NCI-H1694 (cell line): ENCODE results near the gene EFCC1.

Source experiments
- DNase-seq: peaks from one replicate; lab custom pipeline; 2025; lab: John Stamatoyannopoulos, UW

Gene EFCC1

DNA sequence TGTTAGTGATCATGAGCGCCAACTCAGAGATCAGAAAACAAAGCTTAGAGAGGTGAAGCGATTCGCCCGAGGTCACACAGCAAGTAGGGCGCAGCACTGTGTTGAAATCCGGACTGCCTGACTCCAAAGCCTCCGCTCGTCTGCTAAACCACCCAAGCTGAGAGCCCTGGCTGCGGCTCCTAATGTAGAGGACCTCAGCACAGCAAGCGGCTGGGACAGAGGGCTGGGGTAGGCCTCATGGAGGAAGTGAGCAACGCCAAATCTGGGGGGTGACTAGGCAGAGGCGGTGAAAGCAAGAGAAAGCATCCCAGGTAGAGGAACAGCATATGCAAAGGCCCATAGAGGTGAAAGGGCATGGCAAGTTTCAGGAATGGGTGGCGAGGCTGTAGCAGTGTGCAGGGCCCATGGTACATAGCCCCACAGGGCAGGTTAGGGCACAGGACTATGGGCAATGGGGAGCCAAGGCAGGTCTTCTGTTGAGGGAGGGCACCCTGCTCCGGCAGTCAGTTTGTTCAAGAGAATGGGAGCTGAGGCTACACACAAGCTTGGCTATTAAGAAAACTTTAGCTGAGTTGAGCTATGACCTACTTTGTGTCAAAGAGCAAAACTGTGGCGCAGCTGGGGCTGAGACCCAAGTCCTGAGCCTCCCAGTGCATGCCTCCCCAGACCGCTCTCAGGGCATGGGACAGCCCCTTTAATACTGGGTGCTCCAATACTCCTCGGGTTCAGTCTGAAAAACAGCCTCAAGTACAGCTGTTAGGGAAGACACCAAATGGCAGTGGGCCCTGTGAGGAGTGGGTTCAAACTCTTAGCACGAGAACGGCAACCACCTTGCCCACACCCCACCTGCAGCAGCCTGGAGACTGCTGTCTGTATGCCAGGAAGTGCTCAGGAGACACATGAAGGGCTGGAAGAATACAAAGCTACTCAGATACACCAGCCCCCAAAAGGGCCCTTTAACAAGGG is 6.2 kb upstream of the EFCC1 start:
- no peak for DNase-seq

DNA sequence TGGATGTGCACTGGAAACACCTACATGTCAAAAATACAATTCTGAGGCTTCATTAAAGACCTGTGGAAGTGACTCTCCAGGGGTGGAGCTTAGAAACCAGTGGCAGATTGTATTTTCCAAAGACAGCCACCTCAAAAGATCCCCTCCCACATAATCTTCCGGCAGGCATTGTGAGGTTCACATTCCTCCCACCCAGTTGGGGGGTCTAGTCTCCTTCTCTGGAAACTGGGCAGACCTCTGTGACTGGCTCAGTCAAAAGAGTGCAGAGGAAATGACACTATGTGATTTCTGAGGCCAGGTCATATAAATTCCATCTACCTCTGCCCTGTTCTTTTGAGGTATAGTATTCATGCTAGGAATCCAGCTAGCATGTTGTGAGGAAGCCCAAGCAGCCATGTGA is 5.4 kb upstream of the EFCC1 start:
- DNase-seq, result no peak

DNA sequence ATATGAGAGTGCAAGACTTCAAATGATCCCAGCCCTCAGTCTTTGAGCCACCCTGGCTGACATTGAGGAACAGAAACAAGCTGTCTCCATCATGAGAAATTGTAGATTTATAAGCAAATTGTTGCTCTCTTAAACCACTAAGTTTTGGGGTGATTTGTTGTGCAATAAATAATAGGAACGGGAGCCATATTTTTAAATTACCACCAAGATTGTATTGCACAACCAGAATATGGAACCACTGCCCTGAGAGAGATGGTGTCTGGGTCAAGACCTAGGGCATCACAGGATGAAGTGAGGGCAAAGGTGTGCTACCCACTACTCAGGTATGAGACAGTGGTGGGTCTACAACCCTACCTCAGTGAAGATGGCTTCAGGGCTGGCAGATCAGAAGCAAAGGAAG is 4.9 kb upstream of the EFCC1 start:
- DNase-seq, result no peak

DNA sequence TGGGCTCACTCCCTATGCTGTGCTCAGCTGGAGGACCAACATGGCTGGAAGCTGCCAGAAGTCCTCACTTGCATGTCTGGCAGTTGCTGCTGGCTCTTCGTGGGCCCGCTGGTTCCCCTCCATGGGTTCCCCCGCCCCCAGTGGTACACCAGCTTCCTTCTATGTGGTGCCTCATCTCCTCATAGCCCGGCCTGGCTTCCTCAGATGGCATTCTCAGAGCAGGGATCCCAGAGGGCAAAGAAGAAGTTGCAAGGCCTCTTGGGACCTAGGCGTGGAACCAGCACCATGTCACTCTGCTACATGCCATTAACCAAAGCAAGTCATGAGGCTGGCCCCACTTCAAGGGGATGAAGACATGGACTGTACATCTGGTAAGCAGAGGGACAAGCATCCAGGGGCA is 4.4 kb upstream of the EFCC1 start:
- DNase-seq, result no peak

DNA sequence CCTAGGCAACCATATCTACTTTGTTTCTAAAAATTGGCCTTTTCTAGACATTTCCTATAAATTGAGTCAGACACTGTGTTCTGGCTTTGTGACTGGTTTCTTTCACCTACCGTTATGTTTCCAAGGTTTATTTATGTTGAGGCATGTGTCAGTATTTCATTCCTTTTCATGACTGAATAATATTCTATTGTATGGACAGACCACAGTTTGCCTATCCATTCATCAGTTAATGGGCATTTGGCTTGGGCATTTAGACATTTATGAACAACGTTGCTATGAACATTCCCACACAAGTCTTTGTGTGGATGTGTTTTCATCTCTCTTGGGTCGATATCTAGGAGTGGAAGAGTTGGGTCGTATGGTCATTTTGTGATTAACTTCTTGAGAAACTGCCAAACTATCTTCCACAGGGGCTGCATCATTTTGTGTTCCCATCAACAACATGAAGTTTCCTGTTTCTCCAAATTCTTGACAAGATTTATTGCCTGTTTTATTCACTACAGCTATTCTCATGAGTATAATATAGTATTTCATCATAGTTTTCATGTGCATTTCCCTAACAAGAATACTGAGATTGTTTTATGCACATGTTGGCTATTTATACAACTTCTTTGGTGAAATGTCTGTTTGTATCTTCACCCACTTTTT is 3.5 kb upstream of the EFCC1 start:
- DNase-seq, result no peak

DNA sequence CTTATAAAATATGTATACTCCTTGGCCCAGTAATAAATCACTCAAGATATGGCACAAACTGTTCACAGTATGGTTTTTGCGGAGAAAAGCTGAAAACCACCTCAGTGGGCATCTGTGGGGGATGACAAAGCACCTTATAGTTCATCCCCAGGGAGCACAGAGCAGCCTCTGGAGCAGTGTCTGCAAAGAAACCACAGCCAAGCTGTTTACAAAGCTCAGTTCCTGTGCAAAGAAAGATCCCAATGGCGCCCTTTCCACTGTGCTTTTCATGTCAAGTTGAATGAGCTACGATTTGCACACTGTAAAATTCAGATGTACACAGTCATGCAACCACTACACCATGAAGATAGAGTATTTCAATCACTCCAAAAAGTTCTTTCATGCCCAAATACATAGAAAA is 2.5 kb upstream of the EFCC1 start:
- no peak for DNase-seq

DNA sequence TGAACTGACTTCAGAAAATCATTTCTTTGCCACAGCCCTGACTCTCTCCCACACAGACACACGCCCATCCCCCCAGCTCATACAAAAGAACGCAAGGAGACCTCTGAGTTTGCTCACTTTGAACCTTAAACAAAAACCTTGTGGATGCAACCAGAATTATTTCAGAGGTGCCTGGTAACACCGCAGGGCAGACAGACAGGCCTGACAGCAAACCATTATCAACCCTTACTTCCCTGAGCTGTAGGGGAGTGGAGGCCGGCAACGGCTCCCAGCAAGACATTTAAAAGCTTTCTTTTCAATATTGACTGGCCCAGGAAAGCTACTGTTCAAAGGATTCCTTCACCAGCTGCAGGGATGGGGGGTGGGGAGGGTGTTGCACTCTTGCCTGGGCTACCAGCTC is 2.0 kb upstream of the EFCC1 start:
- no peak for DNase-seq

DNA sequence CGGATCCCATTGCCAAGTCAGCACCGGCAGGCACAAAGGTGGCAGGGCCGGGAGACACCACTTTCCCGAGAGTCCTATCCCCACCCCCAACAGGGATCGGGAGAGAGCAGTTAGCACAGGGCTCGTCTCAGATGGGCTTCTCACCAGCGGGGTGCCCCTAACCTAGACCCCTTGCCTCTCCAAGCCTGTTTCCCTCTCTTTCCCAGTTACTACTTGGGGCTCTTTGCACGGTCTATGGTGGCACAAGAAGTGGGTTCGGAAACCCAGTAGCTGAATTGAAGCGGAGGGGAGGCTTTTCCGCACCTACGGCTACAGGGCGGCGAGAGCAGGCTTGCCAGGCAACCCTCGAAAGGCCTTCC is 383 bp upstream of the EFCC1 start:
- no peak for DNase-seq

DNA sequence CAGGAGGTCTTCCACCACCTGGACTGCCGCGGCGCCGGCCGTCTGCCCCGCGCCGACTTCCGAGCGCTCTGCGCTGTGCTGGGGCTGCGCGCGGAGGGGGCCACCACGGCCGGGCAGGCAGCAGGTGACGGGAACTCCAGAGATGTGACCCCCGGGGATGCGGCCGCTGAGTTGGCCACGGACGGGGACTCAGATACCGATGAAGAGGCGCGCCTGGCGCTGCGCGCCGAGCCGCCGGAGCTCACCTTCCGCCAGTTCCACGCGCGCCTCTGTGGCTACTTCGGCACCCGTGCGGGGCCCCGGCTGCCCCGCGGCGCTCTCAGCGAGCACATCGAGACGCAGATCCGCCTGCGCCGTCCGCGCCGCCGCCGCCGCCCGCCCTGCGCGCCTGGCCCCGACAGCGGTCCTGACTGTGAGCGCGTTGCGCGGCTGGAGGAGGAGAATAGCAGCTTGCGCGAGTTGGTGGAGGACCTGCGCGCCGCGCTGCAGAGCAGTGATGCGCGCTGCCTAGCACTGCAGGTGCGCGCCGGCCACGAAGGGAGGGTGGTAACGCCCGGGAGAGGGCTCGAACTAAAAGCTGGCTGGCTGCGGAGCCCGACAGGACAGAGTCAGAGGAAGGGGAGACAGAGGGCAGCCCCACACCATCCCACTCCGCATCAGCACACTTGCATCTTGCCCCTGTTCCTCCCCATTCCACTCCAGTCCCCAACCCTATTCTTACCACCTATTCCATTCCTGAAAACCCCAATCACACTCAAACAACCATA is 885 bp downstream of the EFCC1 start:
- DNase-seq, result no peak

DNA sequence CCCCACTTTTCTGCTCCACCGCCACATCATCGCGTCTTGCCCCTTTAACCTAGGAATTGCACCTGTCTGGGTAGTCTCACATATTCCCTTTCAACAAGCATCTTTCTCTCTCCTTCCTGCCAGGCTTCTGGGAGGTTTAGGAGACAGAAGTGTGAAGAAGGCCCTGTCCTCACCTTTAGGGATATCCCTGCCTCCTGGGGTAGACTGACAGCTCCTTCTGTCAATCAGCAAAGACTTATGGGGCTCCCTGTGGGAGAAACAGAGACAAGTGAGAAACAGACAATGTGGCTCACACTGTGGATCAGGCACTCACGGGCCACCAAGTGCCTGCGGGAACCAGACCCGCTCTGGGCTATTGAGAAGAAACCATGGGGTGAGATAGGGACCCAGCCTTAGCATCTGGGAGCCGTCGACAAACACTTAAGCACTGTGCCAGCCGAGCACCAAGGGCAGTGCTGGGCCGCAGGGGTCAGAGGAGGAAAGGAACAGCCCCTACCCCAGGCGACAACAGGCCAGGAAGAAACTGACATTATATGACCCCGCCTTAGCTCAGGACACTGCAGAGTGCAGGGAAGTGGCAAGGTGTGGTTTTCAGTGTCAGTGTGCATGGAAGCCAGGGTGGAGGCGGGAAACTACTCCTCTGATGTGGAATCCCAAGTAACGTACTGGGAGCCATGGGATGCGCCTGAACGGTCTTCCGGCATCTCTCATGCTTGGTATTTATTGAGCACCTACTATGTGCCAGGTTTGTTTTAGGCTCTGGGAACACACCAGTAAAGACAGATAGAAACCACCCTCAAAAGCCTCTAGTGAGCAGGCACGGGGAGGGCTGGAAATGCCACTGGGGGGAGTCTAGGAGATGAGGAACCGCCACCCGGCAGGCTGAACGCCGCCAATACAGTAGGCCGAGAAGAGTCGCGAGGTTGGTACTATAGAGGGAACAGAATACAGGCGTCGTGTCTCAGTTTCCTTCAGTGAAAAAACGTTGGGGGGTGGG is 1.8 kb downstream of the EFCC1 start:
- no peak for DNase-seq

DNA sequence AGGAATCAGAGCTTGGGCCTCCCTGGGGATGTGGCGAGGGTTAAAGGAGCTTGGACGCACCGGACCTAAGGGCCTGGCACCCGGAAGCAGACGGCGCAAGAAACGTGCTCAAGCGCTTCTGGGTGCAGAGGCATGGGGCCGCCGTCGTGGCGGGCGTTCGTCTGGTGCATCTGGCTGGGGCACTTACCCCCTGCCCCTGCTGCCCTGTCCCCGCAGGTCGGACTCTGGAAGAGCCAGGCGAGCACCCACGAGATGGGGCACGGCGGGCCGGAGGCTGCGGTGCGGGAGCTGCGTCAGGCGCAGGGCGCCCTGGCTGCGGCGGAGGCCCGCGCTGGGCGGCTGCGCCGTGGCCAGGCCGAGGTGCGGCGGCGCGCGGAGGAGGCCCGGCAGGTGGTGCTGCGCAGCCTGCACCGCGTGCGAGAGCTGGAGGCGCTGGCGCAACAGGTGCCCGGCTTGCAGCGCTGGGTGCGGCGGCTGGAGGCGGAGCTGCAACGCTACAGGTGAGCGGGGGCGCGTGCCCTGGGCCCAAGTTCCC is 2.5 kb downstream of the EFCC1 start:
- DNase-seq, result no peak

DNA sequence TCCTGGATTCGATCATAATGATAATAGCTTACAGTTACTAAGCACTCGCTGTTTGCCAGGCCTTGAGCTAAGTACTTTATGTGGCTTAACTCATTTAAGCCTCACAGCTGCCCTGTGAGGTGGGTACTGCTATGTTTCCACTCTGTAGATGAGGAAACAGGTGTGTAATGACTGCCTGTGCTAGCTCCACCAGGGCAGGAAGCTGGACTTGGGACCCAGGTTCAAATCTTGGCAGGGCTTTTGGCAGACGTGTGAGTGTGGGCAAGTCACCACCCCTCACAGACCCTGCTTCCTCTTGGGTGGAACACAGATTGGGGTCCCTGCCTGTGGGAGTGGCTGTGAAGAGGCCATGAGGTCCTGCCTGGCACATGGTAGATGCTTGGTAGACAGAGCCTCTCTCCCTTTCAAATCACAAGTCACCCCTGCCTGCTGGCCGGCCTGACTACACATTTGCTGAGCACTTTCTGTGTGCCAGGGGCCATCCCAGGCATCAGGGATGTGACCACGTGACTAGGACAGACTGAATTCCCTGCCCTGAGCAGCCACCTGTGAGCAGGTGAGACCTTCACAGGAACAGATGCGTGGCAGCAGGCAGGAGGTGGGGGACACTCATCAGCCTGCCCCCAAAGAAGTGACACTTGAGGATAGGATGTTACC is 3.7 kb downstream of the EFCC1 start:
- DNase-seq, result no peak

DNA sequence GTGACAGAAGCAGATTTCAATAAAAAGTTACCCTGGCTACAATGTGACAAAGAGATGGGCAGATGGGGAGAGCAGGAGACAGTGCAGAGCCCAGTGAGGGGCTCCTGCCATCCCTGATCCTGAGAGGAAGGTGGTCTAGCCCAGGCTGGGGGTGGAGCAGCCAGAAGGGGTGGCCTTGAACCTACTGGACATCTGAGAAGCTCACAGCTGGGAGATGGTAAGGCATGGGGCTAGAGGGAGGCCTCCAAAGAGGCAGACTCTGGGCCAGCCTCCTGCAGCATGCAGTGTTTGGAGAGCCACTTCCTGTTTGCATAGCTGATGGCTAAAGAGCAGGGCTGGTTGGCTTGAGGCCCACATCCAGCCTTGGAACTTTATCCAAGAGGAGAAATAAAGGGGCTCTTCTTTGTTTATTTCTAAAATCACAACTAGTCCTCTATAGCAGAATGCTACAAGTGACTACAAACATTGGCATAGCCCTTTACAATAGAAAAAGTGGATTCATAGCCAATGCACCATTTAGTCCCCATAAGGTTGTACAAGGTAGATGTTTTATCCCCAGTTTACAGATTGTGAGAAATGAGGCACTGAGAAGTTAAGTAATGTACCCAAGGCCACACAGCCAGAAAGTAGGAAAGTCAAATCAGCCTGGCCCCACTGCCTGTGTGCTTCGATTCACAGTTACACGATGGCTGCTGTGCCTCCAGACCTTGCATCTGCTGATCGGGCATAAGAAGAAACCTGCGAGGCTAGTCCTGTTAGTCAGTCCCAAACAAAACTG is 4.6 kb downstream of the EFCC1 start:
- no peak for DNase-seq

DNA sequence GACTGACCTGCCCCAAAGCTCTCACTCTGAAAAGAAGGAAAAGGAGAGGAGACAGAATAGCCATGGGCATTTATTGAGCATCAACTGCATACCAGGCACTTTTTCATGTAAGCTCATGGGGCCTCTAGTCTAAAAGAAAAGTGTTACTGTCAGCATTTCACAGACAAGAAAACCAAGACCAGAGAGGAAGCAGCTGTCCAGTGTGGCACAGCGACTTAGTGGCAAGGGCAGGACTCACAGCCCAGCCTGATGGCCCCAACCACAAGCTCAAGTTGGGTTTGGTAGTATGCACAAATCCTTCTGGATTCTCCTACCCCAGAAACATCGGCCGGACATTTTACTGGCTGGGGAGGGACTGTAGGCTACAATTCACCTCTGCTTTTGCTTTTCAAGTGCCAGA is 5.8 kb downstream of the EFCC1 start:
- no peak for DNase-seq

DNA sequence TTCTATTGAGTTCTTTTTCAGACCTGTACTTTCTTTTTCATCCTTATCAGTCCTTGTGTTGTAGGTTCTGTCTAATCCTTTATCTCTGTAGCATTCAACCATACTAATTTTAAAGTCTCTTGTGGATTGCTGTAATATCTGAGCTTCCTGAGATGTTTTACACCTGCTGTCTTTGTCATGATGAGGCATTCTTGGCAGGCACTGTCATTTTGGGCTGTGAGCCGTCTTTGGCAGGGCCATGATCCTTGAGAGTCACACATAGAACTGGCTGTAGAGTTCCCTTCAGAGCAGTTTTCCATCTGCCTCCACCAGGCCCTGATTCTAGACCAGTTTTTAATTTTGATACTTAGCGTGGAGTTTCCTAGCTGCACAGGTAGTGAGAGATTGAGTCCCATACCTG is 6.7 kb downstream of the EFCC1 start:
- no peak for DNase-seq

DNA sequence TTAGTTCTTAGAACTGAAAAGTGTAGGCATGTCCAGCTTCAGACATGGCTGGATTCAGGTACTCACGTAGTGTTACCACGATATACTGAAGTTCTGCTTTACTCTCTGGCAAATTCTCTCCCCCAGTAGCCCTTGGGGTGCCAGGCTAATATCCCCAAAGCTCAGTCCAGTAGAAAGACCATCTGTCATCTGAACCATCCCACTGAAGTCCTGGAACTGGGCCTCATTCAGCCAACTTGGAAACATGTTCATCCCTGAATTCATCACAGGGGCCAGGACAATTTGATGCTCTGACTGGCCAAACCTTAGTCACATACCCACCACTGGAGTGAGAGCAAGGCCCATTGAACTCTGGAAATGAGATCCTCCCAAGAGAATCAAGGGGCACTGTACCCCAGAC is 8.2 kb downstream of the EFCC1 start:
- DNase-seq, result no peak

DNA sequence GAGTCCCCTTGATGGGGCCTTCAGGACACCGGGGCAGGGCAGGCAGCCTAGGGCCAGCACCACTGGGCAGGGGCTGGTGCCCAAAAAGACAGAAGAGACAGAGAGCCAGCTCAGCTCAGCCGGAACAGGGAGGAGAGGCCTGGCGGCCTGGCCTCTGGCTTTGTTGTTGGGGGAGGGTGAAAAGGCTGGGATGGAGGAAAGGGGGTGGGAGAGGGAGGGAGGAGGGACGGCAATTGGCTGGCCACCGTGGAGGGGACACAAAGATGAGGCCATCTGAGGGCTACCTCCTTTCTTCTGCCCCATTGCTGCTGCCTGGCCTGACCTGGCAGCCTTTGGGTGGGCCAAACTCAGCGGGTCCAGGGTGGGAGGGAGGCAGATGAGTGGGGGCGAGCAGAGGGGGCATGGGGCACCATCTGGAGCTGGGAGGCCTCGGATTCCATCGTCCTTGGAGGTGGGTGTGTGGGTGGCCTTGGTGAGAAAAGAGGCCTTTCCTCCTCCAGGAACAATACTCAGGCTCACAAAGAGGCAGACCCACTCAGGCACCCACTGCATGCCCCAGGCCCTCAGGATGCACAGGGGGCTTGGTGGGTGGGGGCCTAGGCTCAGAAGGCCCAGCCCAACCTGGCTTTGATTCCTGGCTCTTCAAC is 9.3 kb downstream of the EFCC1 start:
- no peak for DNase-seq

DNA sequence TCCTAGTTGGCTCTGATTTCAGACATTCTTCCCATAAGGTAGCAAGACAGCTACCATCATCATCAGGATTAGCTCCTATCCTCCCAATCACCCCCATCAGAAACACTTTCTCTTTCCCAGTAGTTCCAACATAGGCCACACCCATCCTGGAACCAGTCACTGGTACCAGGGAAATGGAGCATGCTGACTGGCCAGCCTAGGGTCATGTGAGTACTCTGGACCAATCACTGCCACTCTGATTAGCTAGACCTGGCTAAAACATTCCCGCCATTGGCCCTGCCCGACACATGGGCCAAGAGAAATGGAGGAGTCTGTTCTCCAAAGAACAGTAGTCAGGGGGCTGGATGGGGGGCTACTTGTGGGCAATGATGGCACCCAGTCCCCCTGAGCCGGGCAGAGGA is 12.4 kb downstream of the EFCC1 start:
- DNase-seq, result no peak

DNA sequence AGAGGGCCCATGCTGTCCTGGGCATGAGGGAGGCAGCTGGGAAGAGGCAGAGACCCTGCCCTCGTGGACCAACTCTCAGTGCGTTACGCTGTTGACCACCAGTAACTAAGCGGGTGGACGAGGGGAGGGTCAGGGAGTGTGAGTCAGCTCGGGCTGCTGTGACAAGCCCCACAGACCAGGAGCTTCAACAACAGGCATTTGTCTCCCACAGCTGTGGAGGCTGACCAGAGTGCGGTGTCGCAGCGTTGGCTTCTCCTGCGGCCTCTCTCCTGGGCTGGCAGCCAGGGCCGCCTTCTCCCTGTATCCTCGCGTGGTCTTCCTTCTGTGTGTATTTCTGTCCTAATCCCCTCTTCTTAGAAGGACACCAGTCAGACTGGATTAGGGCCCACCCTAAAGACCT is 13.0 kb downstream of the EFCC1 start:
- DNase-seq, result no peak
